ENCODE data around the gene CDK14.
"Not testable (repeated sequence)": the region's sequence is repeated elsewhere in the genome, so short reads cannot be mapped to it uniquely, and the experiment has no call there.

Gene CDK14

GRCh38 chr7:90769036-90769435 lies 172.9 kb downstream of the CDK14 start:
- no peaks in the 10 kb centered on the region for H3K9me3 ChIP-seq (ENCODE audit: control insufficient read depth, insufficient read depth, low read length)
- H3K9ac ChIP-seq (ENCODE audit: low read depth, low read length), result no peak overlapping the region
- no peak overlapping the region for H3K4me3 ChIP-seq (ENCODE audit: low read depth, low read length)
- no peaks in the 10 kb centered on the region for H3K36me3 ChIP-seq (ENCODE audit: control insufficient read depth, insufficient read depth, low read length)
- H3K27me3 ChIP-seq (ENCODE audit: control insufficient read depth, insufficient read depth, low read length), result no peaks in the 10 kb centered on the region
- peaks cover 13% of the 10 kb centered on the region for H3K4me1 ChIP-seq (ENCODE audit: control insufficient read depth, insufficient read depth, low read length)

- not testable (repeated sequence) for H3K4me3 ChIP-seq (ENCODE audit: low read depth, low read length); H3K36me3 ChIP-seq (ENCODE audit: control insufficient read depth, insufficient read depth, low read length); H3K27me3 ChIP-seq (ENCODE audit: control insufficient read depth, insufficient read depth, low read length); H3K9me3 ChIP-seq (ENCODE audit: control insufficient read depth, insufficient read depth, low read length); H3K9ac ChIP-seq (ENCODE audit: low read depth, low read length); H3K4me1 ChIP-seq (ENCODE audit: control insufficient read depth, insufficient read depth, low read length)
Observed at GRCh38 chr7:90769566-90769965, 173.4 kb downstream of the CDK14 start.

- Histone ChIP-seq H3K36me3 (ENCODE audit: control insufficient read depth, insufficient read depth, low read length) (no peaks in the 10 kb centered on the region), H3K4me1 (ENCODE audit: control insufficient read depth, insufficient read depth, low read length) (no peaks in the 10 kb centered on the region), H3K4me3 (ENCODE audit: low read depth, low read length) (no peak overlapping the region), H3K27me3 (ENCODE audit: control insufficient read depth, insufficient read depth, low read length) (no peaks in the 10 kb centered on the region), H3K9ac (ENCODE audit: low read depth, low read length) (no peak overlapping the region), H3K9me3 (ENCODE audit: control insufficient read depth, insufficient read depth, low read length) (no peaks in the 10 kb centered on the region)
Observed at GRCh38 chr7:90771281-90771680, 175.2 kb downstream of the CDK14 start.

- H3K27me3 ChIP-seq (ENCODE audit: control insufficient read depth, insufficient read depth, low read length), result no peaks in the 10 kb centered on the region
- no peak overlapping the region for H3K4me3 ChIP-seq (ENCODE audit: low read depth, low read length)
- H3K9ac ChIP-seq (ENCODE audit: low read depth, low read length), result no peak overlapping the region
- H3K4me1 ChIP-seq (ENCODE audit: control insufficient read depth, insufficient read depth, low read length), result no peaks in the 10 kb centered on the region
- no peaks in the 10 kb centered on the region for H3K9me3 ChIP-seq (ENCODE audit: control insufficient read depth, insufficient read depth, low read length)
- no peaks in the 10 kb centered on the region for H3K36me3 ChIP-seq (ENCODE audit: control insufficient read depth, insufficient read depth, low read length)
Observed at GRCh38 chr7:90772410-90772809, 176.3 kb downstream of the CDK14 start.

- H3K9me3 ChIP-seq (ENCODE audit: control insufficient read depth, insufficient read depth, low read length), result no peaks in the 10 kb centered on the region
- no peaks in the 10 kb centered on the region for H3K27me3 ChIP-seq (ENCODE audit: control insufficient read depth, insufficient read depth, low read length)
- H3K36me3 ChIP-seq (ENCODE audit: control insufficient read depth, insufficient read depth, low read length), result no peaks in the 10 kb centered on the region
- H3K4me1 ChIP-seq (ENCODE audit: control insufficient read depth, insufficient read depth, low read length), result no peaks in the 10 kb centered on the region
- H3K9ac ChIP-seq (ENCODE audit: low read depth, low read length), result no peak overlapping the region
- no peak overlapping the region for H3K4me3 ChIP-seq (ENCODE audit: low read depth, low read length)
Observed at GRCh38 chr7:90773269-90773668, 177.1 kb downstream of the CDK14 start.

GRCh38 chr7:90774706-90775105 lies 178.6 kb downstream of the CDK14 start:
- Histone ChIP-seq H3K4me1 (ENCODE audit: control insufficient read depth, insufficient read depth, low read length) (no peaks in the 10 kb centered on the region), H3K4me3 (ENCODE audit: low read depth, low read length) (no peak overlapping the region), H3K9ac (ENCODE audit: low read depth, low read length) (no peak overlapping the region), H3K27me3 (ENCODE audit: control insufficient read depth, insufficient read depth, low read length) (no peaks in the 10 kb centered on the region), H3K36me3 (ENCODE audit: control insufficient read depth, insufficient read depth, low read length) (no peaks in the 10 kb centered on the region), H3K9me3 (ENCODE audit: control insufficient read depth, insufficient read depth, low read length) (no peaks in the 10 kb centered on the region)

- H3K9me3 ChIP-seq (ENCODE audit: control insufficient read depth, insufficient read depth, low read length), result no peaks in the 10 kb centered on the region
- no peak overlapping the region for H3K9ac ChIP-seq (ENCODE audit: low read depth, low read length)
- no peak overlapping the region for H3K4me3 ChIP-seq (ENCODE audit: low read depth, low read length)
- no peaks in the 10 kb centered on the region for H3K27me3 ChIP-seq (ENCODE audit: control insufficient read depth, insufficient read depth, low read length)
- H3K4me1 ChIP-seq (ENCODE audit: control insufficient read depth, insufficient read depth, low read length), result no peaks in the 10 kb centered on the region
- no peaks in the 10 kb centered on the region for H3K36me3 ChIP-seq (ENCODE audit: control insufficient read depth, insufficient read depth, low read length)
Observed at GRCh38 chr7:90775383-90775965, 179.4 kb downstream of the CDK14 start.

- Histone ChIP-seq H3K36me3 (ENCODE audit: control insufficient read depth, insufficient read depth, low read length) (no peaks in the 10 kb centered on the region), H3K9me3 (ENCODE audit: control insufficient read depth, insufficient read depth, low read length) (no peaks in the 10 kb centered on the region), H3K9ac (ENCODE audit: low read depth, low read length) (no peak overlapping the region), H3K27me3 (ENCODE audit: control insufficient read depth, insufficient read depth, low read length) (no peaks in the 10 kb centered on the region), H3K4me1 (ENCODE audit: control insufficient read depth, insufficient read depth, low read length) (no peaks in the 10 kb centered on the region), H3K4me3 (ENCODE audit: low read depth, low read length) (no peak overlapping the region)
Observed at GRCh38 chr7:90777041-90777440, 180.9 kb downstream of the CDK14 start.

- Histone ChIP-seq H3K27me3 (ENCODE audit: control insufficient read depth, insufficient read depth, low read length) (no peaks in the 10 kb centered on the region), H3K9ac (ENCODE audit: low read depth, low read length) (no peak overlapping the region), H3K36me3 (ENCODE audit: control insufficient read depth, insufficient read depth, low read length) (no peaks in the 10 kb centered on the region), H3K9me3 (ENCODE audit: control insufficient read depth, insufficient read depth, low read length) (no peaks in the 10 kb centered on the region), H3K4me3 (ENCODE audit: low read depth, low read length) (no peak overlapping the region), H3K4me1 (ENCODE audit: control insufficient read depth, insufficient read depth, low read length) (no peaks in the 10 kb centered on the region)
Observed at GRCh38 chr7:90777465-90777864, 181.3 kb downstream of the CDK14 start.

GRCh38 chr7:90777886-90778285 lies 181.8 kb downstream of the CDK14 start:
- H3K4me1 ChIP-seq (ENCODE audit: control insufficient read depth, insufficient read depth, low read length), result no peaks in the 10 kb centered on the region
- no peaks in the 10 kb centered on the region for H3K36me3 ChIP-seq (ENCODE audit: control insufficient read depth, insufficient read depth, low read length)
- H3K9ac ChIP-seq (ENCODE audit: low read depth, low read length), result no peak overlapping the region
- H3K27me3 ChIP-seq (ENCODE audit: control insufficient read depth, insufficient read depth, low read length), result no peaks in the 10 kb centered on the region
- no peak overlapping the region for H3K4me3 ChIP-seq (ENCODE audit: low read depth, low read length)
- no peaks in the 10 kb centered on the region for H3K9me3 ChIP-seq (ENCODE audit: control insufficient read depth, insufficient read depth, low read length)

GRCh38 chr7:90788052-90788451 lies 191.9 kb downstream of the CDK14 start:
- H3K9ac ChIP-seq (ENCODE audit: low read depth, low read length), result no peak overlapping the region
- H3K9me3 ChIP-seq (ENCODE audit: control insufficient read depth, insufficient read depth, low read length), result no peaks in the 10 kb centered on the region
- H3K27me3 ChIP-seq (ENCODE audit: control insufficient read depth, insufficient read depth, low read length), result no peaks in the 10 kb centered on the region
- no peaks in the 10 kb centered on the region for H3K36me3 ChIP-seq (ENCODE audit: control insufficient read depth, insufficient read depth, low read length)
- no peaks in the 10 kb centered on the region for H3K4me1 ChIP-seq (ENCODE audit: control insufficient read depth, insufficient read depth, low read length)
- no peak overlapping the region for H3K4me3 ChIP-seq (ENCODE audit: low read depth, low read length)

GRCh38 chr7:90789736-90790306 lies 193.7 kb downstream of the CDK14 start:
- Histone ChIP-seq H3K27me3 (ENCODE audit: control insufficient read depth, insufficient read depth, low read length) (no peaks in the 10 kb centered on the region), H3K4me3 (ENCODE audit: low read depth, low read length) (no peak overlapping the region), H3K36me3 (ENCODE audit: control insufficient read depth, insufficient read depth, low read length) (no peaks in the 10 kb centered on the region), H3K9ac (ENCODE audit: low read depth, low read length) (no peak overlapping the region), H3K9me3 (ENCODE audit: control insufficient read depth, insufficient read depth, low read length) (no peaks in the 10 kb centered on the region), H3K4me1 (ENCODE audit: control insufficient read depth, insufficient read depth, low read length) (no peaks in the 10 kb centered on the region)

Measured in iPS-15b (cell line).